A673 (cell line): ENCODE measurements around the gene GLYATL3.

ENCODE experiments used
- EZH2 ChIP-seq: fragments of 200-600 bp; sonication (generic); IDR thresholded peaks from 2 replicates; pipeline ENCODE4 v1.6.1; 2017; ENCODE audit warnings: borderline replicate concordance, low read depth, mild to moderate bottlenecking, mixed read lengths, antibody characterized with exemption, low read length; ENCODE audit not compliant: poor library complexity, severe bottlenecking
- TF ChIP-seq, protein P1 (sequence below): fragments of 300-800, 200-600 bp; sonication (generic); conservative IDR thresholded peaks from 2 replicates; pipeline ENCODE4 v1.5.1; 2017; ENCODE audit warnings: low read depth, mild to moderate bottlenecking, antibody characterized with exemption, low read length, moderate library complexity, mixed read lengths

DNA sequence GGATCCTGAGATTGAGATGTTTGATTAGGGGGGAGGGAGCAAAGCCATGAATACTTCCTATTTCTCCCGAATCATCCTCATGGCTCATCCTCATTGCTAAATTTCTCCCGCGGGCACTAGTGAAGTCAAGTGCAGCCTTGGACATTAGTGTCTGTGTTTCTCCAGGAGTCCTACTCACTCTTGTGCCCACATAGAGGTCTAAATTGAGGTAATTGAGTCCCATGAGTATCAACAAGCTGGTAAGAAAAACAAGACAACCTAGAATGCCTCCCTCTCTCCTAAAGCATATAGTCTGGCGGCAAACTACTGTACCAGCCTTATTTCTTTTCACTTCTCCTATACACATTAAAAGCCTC lies 36.1 kb upstream of the GLYATL3 start:
- TF ChIP-seq, protein P1, sequence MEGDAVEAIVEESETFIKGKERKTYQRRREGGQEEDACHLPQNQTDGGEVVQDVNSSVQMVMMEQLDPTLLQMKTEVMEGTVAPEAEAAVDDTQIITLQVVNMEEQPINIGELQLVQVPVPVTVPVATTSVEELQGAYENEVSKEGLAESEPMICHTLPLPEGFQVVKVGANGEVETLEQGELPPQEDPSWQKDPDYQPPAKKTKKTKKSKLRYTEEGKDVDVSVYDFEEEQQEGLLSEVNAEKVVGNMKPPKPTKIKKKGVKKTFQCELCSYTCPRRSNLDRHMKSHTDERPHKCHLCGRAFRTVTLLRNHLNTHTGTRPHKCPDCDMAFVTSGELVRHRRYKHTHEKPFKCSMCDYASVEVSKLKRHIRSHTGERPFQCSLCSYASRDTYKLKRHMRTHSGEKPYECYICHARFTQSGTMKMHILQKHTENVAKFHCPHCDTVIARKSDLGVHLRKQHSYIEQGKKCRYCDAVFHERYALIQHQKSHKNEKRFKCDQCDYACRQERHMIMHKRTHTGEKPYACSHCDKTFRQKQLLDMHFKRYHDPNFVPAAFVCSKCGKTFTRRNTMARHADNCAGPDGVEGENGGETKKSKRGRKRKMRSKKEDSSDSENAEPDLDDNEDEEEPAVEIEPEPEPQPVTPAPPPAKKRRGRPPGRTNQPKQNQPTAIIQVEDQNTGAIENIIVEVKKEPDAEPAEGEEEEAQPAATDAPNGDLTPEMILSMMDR: no peak
- TF ChIP-seq EZH2: no peak
